D721Med (cell line): ENCODE measurements around the gene TMEM121B.

Experiments
- DNase-seq: peaks from one replicate; pipeline ENCODE4 v3.0.0; 2011; ENCODE audit warnings: low spot score; ENCODE audit not compliant: insufficient read length
- FAIRE-seq: peaks from 2 replicates; lab custom pipeline; 2011; peaks lifted over from hg19 to GRCh38; lab: Jason Lieb, UNC
- CTCF ChIP-seq: IDR thresholded peaks from 2 replicates; pipeline ENCODE4 v1.5.1; 2012; ENCODE audit warnings: mild to moderate bottlenecking, control low read depth; ENCODE audit not compliant: insufficient read depth; ENCODE audit errors: missing control alignments

The TMEM121B gene

DNA sequence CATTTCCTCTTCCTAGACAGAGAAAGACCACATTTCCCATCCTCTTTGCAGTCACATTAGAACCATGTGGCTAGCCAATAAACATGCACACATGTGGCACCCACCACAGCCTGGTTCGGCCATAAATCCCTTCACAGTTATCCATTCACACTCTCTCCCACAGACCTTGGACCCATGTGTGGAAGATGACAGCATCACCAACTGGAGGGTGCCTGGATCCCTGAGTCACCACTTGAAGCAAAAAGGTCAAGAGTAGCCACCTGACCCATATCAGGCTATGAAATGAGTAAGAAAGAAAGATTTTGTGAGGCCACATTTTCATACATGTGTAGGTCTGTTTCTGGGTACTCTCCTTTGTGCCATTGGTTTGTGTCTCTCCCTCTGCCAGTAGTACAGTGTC lies 9.0 kb upstream of the TMEM121B start:
- FAIRE-seq (no peak), DNase-seq (no peak)
- TF ChIP-seq CTCF, result no peak

DNA sequence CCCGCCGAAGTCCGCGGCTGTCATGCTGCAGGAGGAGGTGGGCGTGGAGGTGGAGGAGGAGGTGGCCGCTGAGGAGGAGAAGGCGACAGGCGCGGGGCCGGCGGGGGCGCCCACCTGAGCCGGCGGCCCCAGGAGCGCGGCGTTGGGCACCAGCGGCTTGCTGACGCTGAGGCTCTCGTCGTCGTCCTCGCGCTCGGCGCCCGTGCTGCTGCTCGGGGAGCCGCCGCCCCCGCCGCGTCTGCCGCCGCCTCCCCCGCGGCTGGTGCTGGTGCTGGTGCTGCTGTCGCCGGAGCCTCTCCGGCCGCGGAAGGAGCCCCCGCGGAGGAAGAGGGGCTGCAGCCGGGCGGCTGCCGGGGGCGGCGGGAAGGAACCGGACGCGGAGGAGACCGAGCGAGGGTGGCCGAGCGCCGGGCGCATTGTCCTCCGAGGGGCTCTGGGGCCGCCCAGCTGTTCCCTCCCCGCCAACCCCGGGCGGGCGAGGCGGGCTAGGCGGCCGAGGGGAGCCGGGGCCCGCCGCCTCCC lies 388 bp downstream of the TMEM121B start:
- DNase-seq (no peak), FAIRE-seq (no peak)
- TF ChIP-seq CTCF, result no peak

DNA sequence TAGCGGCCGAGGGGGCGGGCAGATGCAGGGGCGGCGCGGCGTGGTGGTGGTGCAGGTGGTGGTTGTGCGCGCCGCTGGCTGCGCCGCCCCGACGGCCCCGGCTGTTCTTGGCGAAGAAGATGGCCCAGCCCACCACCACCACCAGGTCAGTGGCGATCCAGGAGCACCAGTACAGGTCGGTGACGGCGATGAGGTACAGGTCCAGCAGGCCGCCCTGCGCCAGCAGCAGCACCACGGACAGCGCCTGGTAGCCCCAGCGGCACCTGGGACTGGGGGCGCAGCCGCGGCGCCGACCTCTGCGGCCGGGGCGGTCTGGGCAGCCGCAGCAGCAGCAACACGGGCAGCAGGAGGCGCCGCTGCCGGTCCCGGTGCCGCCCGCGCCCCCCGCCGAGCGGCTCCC lies 879 bp downstream of the TMEM121B start:
- DNase-seq (no peak), FAIRE-seq (no peak)
- no peak for TF ChIP-seq CTCF

DNA sequence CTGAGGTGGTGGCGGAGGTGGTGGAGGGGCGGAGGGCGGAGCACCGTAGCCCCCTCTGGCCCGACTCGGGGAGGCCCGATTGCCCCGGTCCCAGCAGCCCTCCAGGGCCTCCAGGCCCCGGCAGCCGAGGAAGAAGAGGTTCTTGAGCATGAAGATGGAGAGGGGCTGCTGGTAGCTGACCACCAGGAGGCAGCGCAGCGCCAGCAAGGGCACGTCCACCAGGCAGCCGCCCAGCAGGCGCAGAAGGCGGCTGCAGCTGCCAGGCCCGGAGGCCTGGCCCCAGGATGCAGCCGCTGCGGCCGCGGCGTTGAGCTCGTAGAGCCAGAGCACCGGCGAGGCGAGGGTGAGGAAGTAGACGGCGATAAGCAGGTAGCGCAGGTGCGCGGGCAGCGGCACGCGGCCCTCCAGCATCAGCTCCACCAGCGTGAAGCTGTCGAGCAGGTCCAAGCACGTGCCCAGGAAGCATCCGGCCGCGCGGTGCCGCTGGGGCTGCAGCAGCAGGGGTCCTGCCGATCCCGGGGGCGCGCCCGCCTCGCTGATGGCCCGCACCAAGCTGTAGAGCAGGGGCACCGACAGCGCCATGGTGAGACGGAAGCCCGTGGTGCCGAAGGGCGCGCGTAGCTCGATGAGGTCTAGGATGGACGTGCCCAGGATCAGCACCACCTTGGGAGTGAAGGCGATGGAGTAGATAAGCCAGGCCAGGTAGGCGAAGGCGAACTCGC lies 1.5 kb downstream of the TMEM121B start:
- DNase-seq (no peak), FAIRE-seq (no peak)
- TF ChIP-seq CTCF, result peak; percentile 42

DNA sequence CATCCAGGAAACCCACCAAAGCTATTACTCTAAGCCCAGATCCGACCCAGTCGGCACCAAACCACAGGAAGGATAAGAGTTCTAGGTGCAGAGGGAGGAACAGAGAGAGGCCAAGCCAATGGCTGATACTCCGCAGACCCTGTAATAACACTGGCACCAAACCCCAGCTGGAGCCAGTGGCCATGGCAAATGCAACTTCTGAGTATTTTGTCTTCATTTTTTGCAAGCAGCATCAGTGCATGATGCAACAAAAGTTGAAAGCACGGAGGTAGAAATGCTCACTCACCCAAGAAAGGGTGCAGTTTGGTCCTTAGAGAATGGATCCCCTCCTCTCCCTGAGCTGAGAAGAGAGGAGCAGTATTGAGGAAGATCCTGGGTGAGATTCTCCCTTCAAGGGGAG lies 2.8 kb downstream of the TMEM121B start:
- FAIRE-seq (no peak), DNase-seq (no peak)
- no peak for TF ChIP-seq CTCF

GRCh38 chr22:17117890-17118289 lies 3.3 kb downstream of the TMEM121B start:
- no peak for TF ChIP-seq CTCF
- FAIRE-seq, result no peak
- DNase-seq, result no peak

GRCh38 chr22:17117400-17117799 lies 3.8 kb downstream of the TMEM121B start:
- no peak for DNase-seq
- FAIRE-seq, result no peak
- TF ChIP-seq CTCF, result no peak
